D721Med (cell line): ENCODE results near the gene RCSD1.

ENCODE experiments used
- DNase-seq: peaks from one replicate; pipeline ENCODE4 v3.0.0; 2011; ENCODE audit warnings: low spot score; ENCODE audit not compliant: insufficient read length
- FAIRE-seq: peaks from 2 replicates; lab custom pipeline; 2011; peaks lifted over from hg19 to GRCh38; lab: Jason Lieb, UNC
- TF ChIP-seq, protein P1 (sequence below): IDR thresholded peaks from 2 replicates; pipeline ENCODE4 v1.5.1; 2012; ENCODE audit warnings: mild to moderate bottlenecking, control low read depth; ENCODE audit not compliant: insufficient read depth; ENCODE audit errors: missing control alignments

RCSD1 gene

DNA sequence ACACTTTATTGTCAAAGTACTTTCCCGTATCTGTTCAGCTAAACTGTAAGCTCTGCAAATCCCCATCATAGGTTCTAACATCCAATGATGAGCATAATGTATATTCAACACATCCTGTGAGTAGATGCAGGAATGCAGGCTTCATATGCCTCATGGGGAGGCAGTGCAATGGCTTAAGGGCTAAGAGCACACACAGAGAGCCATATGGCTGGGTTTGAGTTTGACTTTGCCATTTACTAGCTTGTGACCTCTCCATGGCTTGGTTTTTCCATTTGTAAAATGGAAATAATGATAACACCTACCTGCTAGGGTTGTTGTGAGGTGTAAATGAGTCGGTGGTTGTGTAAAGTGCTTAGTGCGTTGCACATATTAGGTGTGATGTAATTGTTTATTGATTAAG is 13.4 kb downstream of the RCSD1 start:
- DNase-seq (no peak), FAIRE-seq (no peak)
- TF ChIP-seq, protein P1, sequence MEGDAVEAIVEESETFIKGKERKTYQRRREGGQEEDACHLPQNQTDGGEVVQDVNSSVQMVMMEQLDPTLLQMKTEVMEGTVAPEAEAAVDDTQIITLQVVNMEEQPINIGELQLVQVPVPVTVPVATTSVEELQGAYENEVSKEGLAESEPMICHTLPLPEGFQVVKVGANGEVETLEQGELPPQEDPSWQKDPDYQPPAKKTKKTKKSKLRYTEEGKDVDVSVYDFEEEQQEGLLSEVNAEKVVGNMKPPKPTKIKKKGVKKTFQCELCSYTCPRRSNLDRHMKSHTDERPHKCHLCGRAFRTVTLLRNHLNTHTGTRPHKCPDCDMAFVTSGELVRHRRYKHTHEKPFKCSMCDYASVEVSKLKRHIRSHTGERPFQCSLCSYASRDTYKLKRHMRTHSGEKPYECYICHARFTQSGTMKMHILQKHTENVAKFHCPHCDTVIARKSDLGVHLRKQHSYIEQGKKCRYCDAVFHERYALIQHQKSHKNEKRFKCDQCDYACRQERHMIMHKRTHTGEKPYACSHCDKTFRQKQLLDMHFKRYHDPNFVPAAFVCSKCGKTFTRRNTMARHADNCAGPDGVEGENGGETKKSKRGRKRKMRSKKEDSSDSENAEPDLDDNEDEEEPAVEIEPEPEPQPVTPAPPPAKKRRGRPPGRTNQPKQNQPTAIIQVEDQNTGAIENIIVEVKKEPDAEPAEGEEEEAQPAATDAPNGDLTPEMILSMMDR: no peak

DNA sequence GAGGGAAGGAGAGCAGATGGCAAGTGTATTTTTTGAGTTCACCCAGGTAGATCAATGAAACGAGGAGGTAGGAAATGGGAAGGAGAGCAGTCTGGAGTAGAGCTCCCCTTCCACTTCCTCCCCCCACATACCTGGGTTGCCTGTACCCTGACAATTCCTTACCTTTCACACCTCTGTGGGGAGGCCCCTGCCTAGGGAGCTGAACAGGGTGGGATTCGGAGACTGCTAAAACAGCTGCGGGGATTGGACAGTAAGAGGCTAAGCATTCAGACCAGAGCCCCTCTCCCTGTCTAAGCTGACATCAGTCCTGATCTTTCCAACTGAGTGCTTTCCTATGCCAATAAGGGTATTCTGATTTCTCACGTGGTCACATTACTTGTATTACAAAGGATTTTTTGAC is 14.5 kb downstream of the RCSD1 start:
- FAIRE-seq (no peak), DNase-seq (no peak)
- TF ChIP-seq, protein P1: no peak

DNA sequence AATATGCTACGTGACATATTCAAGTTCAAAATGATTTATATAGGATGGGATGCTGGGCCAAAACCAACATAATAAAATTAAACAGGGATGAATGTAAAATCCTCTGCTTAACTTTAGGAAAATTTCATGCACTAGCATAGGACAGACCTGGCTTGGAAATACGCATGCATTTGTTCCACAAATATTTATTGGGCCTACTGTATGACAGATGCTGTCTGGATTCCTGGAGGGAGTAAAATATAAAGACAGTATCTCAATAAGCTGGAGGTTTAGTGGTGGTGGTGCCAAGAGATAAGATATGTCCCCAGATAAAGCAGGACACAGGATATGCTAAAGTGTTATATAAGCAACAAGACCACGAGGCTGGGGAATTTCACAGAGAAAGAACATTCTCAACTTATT is 15.1 kb downstream of the RCSD1 start:
- FAIRE-seq (no peak), DNase-seq (no peak)
- TF ChIP-seq, protein P1: no peak

- TF ChIP-seq, protein P1: no peak
- no peak for DNase-seq
- no peak for FAIRE-seq
Observed at GRCh38 chr1:167645625-167646414, 15.8 kb downstream of the RCSD1 start.

DNA sequence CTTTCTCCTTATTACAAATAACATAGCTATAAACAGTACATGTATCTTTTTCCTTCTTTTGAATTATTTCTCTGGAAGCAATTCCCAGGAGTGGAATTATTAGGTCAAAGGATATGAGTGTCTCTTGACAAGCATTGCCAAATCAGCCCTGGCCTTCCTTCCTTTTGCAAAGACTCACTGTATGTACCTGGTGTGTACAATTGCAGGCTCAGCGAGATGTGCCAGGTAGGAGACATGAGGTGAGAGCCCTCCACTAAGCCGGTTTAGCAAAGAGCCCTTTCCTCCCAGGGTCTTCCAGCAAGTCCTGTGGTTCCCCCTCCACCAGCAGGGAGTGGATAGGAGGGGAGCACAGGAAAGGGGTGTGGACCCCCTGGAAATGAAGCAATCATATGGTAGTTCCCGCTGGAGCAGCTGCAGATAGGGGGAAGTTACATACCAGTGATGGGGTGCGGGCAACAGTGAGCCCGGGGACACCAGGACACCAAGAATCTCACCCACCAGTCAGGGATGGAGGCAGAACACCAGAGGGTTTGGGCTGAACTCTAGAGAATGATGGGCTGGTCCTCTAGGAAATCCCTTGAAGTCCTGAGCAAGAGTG is 18.3 kb downstream of the RCSD1 start:
- FAIRE-seq (no peak), DNase-seq (no peak)

DNA sequence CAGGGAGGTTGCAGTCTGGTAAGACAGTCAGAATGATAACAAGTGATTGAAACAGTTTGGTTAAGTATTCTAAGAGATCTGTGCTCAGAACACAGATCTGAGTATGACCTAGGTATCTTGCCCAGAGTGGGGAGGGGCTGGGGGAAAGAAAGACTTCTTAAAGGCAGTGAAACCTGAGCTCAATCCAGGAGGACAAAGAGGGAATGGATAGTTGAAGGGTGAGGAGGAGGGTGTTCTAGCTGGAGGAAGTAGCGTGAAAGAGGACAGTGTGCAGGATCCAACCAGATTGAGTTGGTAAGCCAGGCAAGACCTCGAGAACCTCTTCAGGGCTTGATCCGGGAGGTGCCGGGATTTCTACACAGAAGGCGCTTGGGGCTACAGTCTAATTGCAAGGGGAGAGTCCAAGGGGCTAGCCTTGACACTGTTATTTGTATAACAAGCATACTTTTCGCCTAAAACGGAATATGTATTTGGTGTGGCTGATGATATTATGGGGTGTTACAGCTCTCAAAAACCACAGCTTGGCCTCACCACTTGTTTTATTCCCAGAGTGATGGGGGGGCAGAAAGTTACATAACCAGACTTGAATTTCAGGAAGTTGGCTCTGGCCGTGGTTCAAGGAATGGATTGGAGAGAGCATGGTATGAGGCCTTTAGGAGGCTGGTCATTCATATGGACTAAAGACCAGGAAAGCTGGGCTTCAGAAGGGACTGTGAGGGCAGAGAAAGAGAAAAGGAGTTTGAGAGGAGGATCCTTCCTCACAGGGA is 19.1 kb downstream of the RCSD1 start:
- DNase-seq (no peak), FAIRE-seq (no peak)
- TF ChIP-seq, protein P1: no peak

More for the DNA sequence above, 18.3 kb downstream of the RCSD1 start:
- TF ChIP-seq, protein P1: no peak
